HG03045 (cell line): Measurements from ENCODE around the gene CLDN7.
"Not testable (repeated sequence)": the region's sequence is repeated elsewhere in the genome, so short reads cannot be mapped to it uniquely, and the experiment has no call there.

ENCODE experiments used
- ATAC-seq: cut with Tn5 transposase; IDR thresholded peaks from one replicate; pipeline ENCODE4 v1.9.1; 2021; ENCODE audit warnings: mild to moderate bottlenecking, moderate library complexity; ENCODE audit not compliant: unreplicated experiment

CLDN7 gene

DNA sequence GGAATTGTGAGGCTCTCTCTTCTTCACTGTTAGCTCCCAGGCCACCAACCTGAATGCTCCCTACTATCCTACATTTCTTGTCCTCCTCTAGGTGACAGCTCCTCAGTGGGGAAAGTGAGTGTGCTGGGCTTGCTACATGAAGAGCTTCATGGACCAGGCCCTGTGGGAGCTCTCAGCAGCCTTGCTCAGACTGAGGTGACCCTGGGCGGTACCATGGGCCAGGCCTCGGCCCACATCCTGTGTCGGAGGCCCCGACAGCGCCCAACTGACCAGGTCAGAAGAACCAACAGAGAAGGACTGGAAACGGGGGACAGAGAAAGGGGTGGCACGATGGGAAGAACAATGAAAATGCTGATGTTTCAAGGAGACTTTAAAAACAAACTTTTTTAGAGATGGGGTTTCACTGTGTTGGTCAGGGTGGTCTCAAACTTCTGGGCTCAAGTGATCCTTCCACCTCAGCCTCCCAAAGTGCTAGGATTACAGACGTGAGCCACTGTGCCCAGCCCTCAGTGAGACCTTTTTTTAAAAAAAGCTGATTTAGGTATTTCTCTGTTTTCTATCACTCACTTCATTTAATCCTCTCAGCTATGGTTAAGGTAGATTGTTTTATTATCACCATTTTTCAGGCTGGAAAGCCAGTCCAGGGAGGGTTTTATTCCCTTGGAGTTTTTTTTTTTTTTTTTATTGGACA is 5.4 kb downstream of the CLDN7 start:
- ATAC-seq = no peak

DNA sequence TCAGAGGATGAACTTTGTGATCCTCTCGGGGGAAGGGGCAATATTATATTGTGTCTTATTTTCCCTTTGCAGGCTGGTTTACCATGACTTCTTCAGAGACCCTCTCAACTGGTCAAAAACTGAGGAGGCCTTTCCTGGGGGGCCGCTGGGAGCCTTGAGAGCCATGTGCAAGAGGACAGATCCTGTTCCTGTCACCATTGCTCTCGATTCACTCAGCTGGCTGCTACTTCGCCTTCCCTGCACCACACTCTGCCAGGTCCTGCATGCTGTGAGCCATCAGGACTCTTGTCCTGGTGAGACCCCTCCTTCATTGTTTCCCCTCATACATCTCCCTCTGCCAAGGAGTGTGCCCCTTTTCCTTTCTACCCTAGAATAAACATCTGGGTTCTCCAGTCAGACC is 7.8 kb downstream of the CLDN7 start:
- no peak for ATAC-seq

DNA sequence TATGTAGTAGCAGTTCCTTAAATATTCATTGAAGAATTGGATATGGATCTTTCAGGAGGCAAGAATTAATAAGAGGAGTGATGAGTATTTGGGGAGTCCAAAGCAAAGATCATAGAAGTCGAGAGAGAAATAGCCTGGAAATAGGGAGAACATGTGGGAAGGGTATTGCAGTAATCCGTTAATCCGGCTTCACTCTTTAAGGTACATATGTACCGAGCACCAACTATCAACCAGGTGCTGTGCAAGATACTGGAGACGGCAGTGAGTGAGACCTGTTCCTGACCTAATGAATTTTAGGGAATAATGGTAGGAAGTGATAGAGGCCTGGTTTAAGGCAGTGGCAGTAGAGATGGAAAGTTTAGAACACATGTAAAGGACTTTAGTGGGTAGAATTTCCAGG is 9.2 kb downstream of the CLDN7 start:
- ATAC-seq = no peak

DNA sequence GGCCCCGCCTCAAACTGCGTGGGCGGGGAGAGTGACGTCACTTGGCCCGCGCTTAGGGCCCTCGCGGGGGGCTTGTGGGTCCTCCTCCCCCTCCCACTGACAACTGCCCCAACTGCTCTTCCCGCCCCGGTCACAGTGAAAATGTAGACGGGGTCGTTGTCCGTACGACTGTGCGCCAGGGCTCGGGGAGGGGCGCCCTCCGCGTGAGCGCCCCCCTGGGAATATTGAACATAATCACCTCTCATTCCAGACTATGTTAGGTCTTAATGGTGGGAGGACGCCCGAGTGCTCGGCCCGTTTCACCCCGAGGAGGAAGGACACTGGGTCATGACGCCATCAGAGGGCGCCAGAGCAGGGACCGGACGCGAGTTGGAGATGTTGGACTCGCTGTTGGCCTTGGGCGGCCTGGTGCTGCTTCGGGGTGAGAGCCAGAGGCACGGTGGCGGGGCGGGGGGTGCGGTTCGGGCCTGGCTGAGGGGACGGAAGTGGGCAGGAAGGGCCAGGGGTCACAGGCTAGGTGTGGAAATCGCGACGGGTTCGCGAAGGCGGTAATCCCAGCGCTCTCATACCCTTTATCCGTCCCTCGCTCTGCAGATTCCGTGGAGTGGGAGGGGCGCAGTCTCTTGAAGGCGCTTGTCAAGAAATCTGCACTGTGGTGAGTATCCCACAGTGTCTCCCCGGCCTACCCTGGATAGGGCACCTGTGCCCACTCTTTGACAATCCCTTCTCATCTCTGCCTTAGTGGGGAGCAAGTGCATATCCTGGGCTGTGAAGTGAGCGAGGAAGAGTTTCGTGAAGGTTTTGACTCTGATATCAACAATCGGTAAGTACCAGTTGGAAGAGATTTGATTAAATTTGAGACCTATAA is 9.9 kb downstream of the CLDN7 start, which contains the start of gene ELP5:
ELP5 (plus strand) TSS at position 40 of the 868 bp plus-strand sequence; CDS start at position 376, 336 bp downstream.
- peak; percentile 52 for ATAC-seq

DNA sequence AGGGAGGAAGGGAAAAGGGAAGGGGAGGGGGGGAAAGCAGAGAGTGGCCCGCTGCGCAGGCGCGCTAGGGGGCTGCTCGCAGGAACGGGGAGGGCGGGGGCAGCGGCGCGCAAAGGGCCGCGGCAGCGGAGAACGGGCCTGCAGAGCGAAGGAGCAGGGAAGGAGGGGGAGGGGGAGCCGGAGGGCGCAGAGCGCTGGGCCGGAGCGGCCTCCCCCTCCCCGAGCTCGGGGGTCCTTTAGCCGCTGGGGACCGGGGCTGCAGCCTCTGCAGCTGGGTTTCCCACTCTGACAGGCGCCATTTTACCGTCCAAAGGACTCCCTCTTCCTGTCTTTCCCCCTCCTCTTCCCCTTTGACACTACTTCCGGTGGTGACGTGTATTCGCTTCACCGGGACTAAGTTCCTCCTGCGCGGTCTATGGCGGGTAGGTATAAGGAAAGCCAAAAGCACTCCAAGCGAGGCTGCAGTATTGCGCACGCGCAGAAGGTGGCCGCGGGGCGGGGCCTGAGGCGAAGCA is 10.6 kb downstream of the CLDN7 start, which contains the start of gene CTDNEP1:
CTDNEP1 (minus strand) TSS at position 74 of the 515 bp plus-strand sequence. CDS start 438 bp downstream, outside the sequence.
- ATAC-seq = peak; percentile 77

DNA sequence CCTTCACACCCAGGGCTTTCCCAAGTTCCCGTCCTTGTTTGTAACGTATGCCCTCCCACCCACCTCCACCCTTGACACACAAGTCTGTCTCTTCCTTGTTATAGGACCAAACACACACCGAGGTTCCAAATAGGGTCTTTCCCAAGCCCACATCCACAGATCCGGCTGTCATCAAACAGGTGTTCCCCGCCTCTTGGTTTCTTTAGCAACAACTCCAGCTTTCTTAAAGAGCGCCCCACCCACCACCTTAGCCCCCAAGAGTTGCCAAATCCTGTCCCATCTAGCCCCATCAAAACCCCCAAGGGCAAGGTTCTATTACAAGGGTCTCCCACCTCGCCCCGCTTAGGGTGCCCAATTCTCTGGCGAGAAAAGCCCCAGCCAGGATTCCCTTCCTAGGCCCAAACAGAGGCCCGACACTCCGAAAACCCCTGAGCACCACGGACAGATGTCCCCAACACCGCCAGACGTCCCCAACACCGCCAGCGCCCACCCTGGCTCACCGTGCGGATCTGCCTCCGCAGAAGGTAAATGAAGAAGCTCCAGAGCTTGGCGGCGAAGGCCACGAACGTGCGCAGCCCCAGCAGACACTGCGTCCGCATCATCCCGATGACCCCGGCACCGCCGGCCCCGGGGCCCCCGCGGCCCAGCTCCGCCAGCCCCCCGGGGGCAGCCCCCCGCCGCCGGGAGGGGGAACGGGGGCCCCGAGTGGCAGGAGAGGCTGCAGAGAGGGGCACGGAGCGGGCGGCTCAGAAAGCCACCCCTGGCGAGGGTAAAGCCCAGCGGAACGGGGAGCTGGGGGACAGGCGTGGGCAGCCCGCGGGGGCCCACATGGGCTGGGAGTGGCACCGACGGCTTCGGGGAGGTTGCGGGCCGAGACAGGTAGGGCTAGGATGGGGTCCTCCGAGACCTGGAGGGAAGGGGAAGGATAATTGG is 11.3 kb downstream of the CLDN7 start:
- peak; percentile 6 for ATAC-seq

DNA sequence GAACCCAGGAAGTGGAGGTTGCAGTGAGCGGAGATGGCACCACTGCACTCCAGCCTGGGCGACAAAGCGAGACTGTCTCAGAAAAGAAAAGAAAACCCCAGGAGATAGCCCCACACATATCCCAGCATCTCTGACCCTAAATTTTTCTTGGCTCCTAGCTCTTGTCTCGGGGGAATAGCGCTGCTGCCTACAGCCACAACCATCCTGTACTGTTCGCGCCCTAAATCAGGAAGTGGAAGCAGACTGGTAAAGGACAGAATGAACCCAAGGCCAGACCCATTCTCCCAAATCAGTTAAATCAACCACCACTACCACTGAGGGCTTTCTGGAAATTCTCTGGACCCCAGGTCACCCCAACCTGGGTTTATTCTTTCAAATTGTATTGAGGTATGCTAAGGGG is 12.4 kb downstream of the CLDN7 start:
- ATAC-seq = no peak

DNA sequence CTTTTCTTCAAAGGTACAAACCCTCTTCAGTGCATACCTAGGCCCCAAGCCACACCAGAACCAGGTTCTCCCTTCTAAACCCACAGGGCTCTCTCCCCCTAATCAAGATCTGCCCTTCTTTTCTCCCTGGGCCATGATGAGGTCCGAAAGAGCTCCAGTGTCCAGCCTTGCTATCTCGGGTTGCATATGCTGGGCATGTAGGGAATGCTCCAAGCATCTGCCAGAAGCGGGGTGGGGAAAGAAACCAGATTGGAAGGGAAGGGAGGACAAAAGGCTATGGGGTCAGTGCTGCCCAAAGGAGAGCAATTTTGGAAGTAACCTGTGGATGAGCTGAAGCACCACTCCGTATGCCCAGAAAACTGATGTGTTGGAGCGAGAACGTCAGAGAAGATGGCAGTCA is 13.1 kb downstream of the CLDN7 start:
- no peak for ATAC-seq

DNA sequence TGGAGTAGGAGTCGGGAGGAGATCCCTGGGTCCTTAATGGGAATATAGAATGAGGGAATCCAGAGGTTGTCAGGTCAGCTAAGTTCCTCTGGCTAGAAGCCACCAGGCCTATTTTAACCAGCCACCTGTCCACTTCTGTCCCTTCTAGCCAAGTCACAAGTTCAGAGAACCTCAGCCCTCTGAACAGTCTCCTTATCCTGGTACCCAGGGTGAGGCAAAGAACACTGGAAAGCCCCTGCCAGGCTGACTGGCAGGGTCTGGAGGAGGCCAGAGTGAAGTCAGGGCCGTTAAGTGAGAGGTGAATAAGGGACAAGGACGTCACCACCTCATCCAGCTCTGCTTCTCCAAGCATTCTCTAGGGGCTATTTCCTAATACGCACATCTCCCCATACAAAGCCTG is 13.5 kb downstream of the CLDN7 start:
- ATAC-seq = no peak

DNA sequence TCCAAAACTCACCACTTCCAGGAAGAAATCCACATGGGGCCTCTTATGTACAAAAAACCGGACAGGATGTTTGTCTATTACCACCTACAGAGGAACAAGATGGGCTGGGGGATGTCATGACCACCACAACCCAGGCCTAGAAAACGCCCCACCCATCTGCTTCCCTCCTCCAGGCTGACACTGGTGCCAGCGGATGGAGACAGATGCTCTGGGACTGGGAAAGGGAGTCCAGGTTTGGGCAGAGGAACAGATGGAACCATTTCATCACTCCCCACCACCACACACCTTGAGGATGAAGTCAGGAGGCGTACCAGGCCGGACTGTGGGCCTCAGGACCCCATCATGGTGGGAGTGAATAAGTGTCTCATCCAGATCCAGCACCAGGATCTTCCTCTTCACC is 15.5 kb downstream of the CLDN7 start:
- ATAC-seq = no peak

DNA sequence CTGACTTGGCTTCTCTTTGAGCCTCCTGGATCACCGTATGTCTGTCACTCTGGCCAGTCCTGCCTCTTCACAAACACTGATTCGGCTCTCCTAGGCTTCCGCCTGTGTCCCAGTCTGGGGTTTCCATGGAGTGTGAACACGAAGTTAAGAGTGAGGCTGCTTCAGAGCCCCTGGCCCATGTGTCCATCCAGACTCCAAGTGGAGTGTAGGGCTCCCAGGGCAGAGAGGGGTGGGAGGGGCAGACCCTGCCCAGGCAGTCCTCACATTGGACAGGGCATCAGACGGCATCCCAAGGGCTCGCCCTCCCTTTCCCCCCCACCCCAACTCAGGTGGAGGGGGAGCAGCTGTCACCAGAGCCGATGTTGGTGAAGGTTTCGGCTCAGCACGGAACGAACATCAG is 18.4 kb downstream of the CLDN7 start:
- not testable (repeated sequence) for ATAC-seq

DNA sequence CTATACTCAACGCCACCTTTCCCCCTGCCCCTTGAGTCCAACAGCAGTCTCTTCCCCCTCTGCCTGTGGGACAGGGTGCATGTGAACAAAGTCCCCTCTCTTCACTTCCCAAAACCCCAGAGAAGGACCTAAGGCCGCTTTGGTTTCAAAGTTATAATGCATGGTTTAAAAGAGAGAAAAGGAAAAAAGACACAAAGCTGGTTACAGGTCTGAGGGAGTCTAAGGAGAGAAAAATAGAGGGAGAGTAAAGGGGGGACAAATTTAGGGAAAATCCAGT is 18.9 kb downstream of the CLDN7 start:
- no peak for ATAC-seq

DNA sequence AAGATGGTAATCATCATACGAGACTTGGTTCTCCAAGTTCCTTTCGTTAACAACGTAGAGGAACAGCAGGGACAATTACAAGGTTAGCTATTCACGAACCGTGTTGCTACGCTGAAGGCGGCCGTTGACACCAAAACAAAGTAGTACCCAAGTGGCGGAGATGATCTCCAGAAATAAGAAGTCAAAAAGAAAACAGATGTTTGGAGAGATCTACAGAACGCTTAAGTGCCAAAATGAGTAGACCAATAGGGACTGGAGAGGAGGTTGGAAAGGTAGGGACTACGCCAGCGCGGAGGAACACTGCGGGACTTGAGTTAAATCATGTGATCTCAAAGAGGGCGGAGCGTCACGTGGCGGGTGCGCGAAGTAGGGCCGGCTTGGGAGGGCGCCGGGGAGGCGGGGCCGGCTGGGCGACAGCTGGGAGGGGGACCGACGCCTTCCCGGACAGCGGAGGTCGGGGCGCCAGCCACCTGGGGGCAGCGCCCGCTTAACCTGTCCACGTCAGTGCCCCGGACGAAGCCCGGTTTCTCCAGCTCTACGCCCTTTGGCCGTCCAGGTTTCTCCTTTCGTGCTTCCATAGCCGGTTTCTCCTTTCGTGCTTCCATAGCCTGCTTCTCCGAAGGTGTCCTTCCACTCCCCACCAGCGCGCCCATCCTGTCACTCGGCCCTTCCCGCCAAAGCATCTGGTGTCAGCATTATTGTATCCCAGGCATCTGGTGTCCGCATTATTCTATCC is 19.4 kb downstream of the CLDN7 start:
- peak; percentile 47 for ATAC-seq

DNA sequence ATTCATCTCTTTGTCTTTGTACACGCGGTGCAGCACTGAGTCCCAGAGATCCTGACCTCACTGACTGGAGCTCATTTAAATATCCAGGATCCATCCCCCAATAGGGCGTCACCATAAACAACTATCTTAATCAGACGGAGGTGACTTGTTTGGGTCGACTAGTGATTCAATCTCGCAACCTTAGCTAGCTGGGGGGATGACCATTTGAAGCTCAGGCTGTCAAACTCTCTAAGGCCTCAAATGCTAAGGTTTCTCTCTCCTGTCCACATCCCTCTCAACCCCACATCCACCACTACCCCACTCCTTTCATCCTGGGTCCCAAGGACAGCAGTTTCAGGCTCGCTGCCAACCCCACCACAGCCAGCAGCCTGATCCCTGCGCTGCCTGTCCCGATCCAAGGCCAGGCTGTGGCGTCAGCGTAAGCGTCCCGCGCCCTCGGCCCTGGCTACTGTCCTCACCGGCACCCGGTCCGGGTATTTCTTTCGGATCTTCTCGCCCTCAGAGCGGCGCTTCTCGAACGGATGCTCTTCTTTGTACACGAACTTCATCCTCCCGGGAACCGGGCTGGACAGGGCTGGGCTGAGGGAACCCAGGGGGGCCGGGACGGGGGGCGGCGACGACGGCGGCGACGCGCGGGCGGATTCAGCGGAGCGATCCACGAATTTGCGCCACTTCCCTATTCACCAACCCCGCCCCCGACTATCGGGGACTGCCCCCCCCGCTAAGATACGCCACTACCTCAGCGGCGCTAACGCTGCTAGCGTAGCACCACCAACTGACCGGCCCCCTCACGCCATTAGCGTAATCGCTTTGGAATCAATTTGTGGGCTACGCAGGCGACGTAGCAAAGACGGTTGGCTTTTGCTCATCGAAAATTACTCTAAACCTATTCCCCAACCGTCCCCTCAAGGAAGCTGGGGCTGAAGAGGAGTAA is 20.2 kb downstream of the CLDN7 start, which contains the start of gene GABARAP:
GABARAP (minus strand) TSS at position 667 of the 934 bp plus-strand sequence; CDS start at position 548, 119 bp downstream.
- peak; percentile 34 for ATAC-seq

DNA sequence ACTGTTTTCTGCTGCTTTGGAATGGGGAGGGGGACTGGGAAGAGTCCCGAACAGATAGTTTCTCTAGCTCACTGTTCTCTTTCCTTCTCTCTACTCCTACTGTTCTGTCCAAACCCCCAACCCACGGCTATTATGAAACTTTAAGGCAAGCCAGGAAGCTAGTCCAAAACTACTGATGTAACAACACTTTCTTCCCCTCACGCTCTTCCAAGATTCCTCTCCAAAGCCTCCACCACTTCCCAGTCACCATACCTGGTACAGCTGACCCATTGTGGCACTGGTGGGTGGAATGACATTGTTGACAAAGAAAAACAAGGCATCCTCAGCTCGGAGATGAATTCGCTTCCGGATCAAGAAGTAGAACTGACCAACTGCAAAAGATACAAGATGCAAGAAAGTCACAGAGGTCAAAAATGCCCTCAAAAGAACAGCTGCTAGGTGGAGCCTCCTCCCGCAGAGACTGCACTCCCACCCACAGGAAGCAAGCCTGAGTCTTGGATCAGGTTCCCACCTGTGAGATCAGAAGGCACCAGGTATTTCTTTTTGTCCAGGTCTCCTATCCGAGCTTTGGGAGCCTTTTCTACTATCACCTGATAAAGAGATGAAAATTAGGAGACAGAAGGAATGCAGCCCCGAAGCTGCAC is 21.1 kb downstream of the CLDN7 start:
- ATAC-seq = no peak

DNA sequence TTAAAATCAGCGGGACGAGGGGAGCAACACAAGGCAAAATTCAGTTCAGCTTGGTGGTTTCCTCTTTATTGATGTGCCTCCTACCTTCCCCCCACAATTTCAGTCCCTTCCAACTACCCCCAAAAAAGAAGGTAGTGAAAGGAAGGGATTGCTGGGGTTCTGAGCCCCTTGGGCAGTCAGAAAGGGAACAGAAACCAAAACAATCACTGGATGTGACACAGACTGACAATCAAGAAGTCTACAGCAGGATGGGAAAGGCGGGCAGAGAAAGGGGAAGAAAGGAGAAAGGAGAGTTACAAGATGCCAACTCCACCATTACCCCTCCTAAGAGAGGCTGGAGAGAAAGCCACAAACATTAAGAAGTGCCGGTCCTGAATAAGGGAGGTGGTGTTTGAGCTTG is 21.9 kb downstream of the CLDN7 start:
- ATAC-seq = no peak

DNA sequence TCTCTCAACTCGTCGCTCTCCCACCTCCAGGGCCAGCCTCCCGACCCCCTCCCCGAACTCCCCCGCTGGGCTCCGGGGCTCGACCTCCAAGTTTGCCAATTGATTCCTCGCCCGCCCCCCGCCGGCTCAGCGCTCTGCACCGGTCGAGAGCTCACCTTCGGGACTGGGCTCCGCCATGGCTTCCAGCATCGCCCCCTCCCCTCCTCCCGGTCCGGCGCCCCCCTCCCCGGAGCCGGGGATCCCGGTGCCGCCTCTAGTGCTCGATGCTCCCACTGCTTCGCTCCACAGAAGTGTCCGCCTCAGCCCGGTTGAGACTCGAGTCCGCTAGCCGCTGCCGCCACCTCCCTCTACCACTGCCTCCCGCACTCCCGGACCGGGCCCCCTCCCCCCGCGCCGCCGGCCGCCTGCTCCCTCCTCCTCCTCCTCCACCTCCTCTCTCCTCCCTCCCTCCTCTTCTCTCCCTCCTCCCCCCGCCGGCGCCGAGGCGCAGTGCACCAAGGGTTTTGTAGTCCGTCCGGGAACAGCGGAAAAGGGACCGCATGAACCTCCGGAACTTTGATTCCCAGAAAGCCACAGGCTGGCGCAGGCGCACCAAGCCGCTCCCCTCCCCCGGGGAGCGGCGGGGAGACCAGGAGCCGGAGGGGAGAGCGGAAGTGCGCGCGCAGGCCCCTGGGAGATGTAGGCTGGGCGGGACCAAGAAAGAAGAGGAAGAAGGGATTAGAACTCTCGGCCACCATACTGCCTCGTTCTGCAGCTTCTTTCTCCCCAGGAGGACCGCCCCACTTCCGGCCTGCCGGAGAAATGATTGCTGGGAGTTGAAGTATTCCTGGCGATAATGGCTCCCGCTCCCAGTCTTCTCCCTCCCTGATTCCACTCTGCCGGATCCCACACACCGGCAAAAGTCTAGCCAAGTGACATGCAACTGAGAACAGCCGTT is 22.9 kb downstream of the CLDN7 start, which contains the start of gene PHF23:
PHF23 (minus strand) TSS at position 367 of the 937 bp plus-strand sequence; CDS start at position 189, 178 bp downstream.
- peak; percentile 48 for ATAC-seq
